Panc1 (cell line): Measurements from ENCODE around the gene KCTD5. TPM values are rescaled to one million over a fixed set of nuclear protein-coding genes. Genes with fewer than 3 reads are reported as not detected.

ENCODE experiments used
- ATAC-seq: fragments of 200-7000 bp; cut with Tn5 transposase; 2 replicates; pipeline ENCODE4 v1.9.1; 2020; ENCODE audit warnings: mild to moderate bottlenecking, moderate library complexity
- BruUV-seq: library from RNA; stranded (reverse); fragments of 400-500 nt; replicated peaks from 2 replicates; lab custom pipeline; 2021; lab: Mats Ljungman, UMichigan
- CTCF ChIA-PET: fragments of 300-600 bp; sonication (Branson Sonifier 250); formaldehyde crosslinking; loops from one replicate; lab custom pipeline; 2022; ENCODE audit warnings: antibody characterized with exemption; lab: Charles Lee
- POLR2A ChIA-PET: fragments of 300-600 bp; sonication (Branson Sonifier 250); formaldehyde crosslinking; loops from one replicate; lab custom pipeline; 2022; ENCODE audit warnings: antibody characterized with exemption; lab: Charles Lee
- DNase-seq: peaks from one replicate; pipeline ENCODE4 v3.0.0-alpha.2; 2010; ENCODE audit warnings: low read depth, low spot score
- H3K27ac ChIP-seq: 2 replicates; pipeline ENCODE4 v1.5.1; 2011; ENCODE audit warnings: mild to moderate bottlenecking, low read length, inconsistent platforms
- H3K27me3 ChIP-seq: fragments of 200-500 bp; sonication (Bioruptor generic); 2 replicates; pipeline ENCODE4 v1.6.0; 2014; ENCODE audit warnings: low read length, inconsistent platforms; ENCODE audit not compliant: control insufficient read depth, insufficient read depth
- H3K36me3 ChIP-seq: fragments of 200-500 bp; sonication (Bioruptor generic); 2 replicates; pipeline ENCODE4 v1.5.1; 2014; ENCODE audit warnings: inconsistent platforms, mild to moderate bottlenecking, low read length, moderate library complexity; ENCODE audit not compliant: control insufficient read depth, insufficient read depth
- H3K4me1 ChIP-seq: 2 replicates; pipeline ENCODE4 v1.5.1; 2011; ENCODE audit warnings: inconsistent platforms, mild to moderate bottlenecking, low read length, moderate library complexity; ENCODE audit not compliant: control insufficient read depth, insufficient read depth
- H3K4me3 ChIP-seq, 2 experiments: 2 replicates each; pipeline ENCODE4 v1.5.1; 2011 to 2012; ENCODE audit warnings: low read depth in 2 of 2, low read length in 2 of 2, mild to moderate bottlenecking in 2 of 2, inconsistent platforms in 1 of 2, moderate library complexity in 1 of 2
- H3K9me3 ChIP-seq: fragments of 200-500 bp; sonication (Bioruptor generic); 2 replicates; pipeline ENCODE4 v1.5.1; 2014; ENCODE audit warnings: low read depth, mild to moderate bottlenecking, inconsistent platforms, low read length, moderate library complexity; ENCODE audit not compliant: control insufficient read depth, insufficient read depth
- CTCF ChIP-seq: fragments of 450-650 bp; IDR thresholded peaks from 2 replicates; pipeline ENCODE4 v1.5.1; 2017; ENCODE audit warnings: mild to moderate bottlenecking
- POLR2AphosphoS5 ChIP-seq: IDR thresholded peaks from 2 replicates; pipeline ENCODE4 v1.6.1; 2012; ENCODE audit warnings: mild to moderate bottlenecking, low read depth, low read length, moderate library complexity
- REST ChIP-seq, 2 experiments: IDR thresholded peaks; 2 replicates each; pipeline ENCODE4 v1.6.1; 2011 to 2012; ENCODE audit warnings: low read depth in 2 of 2, control low read depth in 1 of 2, low read length in 1 of 2, mild to moderate bottlenecking in 1 of 2, moderate library complexity in 1 of 2; ENCODE audit not compliant: insufficient read depth in 1 of 2
- SIN3A ChIP-seq: IDR thresholded peaks from 2 replicates; pipeline ENCODE4 v1.6.1; 2012; ENCODE audit warnings: low read depth, mild to moderate bottlenecking, low read length, moderate library complexity, borderline replicate concordance; ENCODE audit not compliant: insufficient read depth
- TCF7L2 ChIP-seq: IDR thresholded peaks from 2 replicates; pipeline ENCODE4 v1.6.1; 2011; ENCODE audit warnings: mild to moderate bottlenecking, low read depth, low read length, inconsistent platforms
- in situ Hi-C: cut with HindIII; loops from 2 replicates; pipeline ENCODE4 v1.10.0; 2016; ENCODE audit warnings: low sequenced_read_pairs, low pct_unique_long_range_greater_than_20kb
- intact Hi-C: fragments of 100-400 bp; cut with micrococcal nuclease; formaldehyde crosslinking; loops from one replicate; pipeline ENCODE4 v1.10.0; 2022; ENCODE audit not compliant: unreplicated experiment
- total RNA-seq: library from RNA; stranded (reverse); gene quantifications from one replicate; pipeline ENCODE4 v1.2.1, GENCODE V29; 2021; ENCODE audit not compliant: unreplicated experiment

KCTD5 gene
- total RNA-seq, 1 experiment from 2014 or later: 61.1 TPM

GRCh38 chr16:2719328-2720063, 37.2 kb downstream of the KCTD5 start:
- ChIA-PET CTCF (interaction anchor here (0.6 kb wide), 1 partner anchor 200 kb away, joined by 3 read pairs; no protein-coding TSS in a partner anchor), POLR2A (no interaction called here)
- peak overlapping the region; percentile 82 for H3K27ac ChIP-seq
- H3K9me3 ChIP-seq: no peaks in the 10 kb centered on the region
- ATAC-seq (no peak), DNase-seq (no peak)
- H3K4me3 ChIP-seq: peak overlapping the region; percentile 52 to 57
- H3K4me1 ChIP-seq: peaks cover 21% of the 10 kb centered on the region
- H3K36me3 ChIP-seq: no peaks in the 10 kb centered on the region
- TF ChIP-seq TCF7L2 (no peak), REST (IDR thresholded peaks at IDR 0.05; ENCODE audit: insufficient read depth in 1 of 2, low read depth in 2 of 2, low read length in 1 of 2) (no peak), SIN3A (no peak), CTCF (no peak), POLR2AphosphoS5 (no peak)
- in situ Hi-C loops (no loop called here), intact Hi-C loops (no loop called here)
- BruUV-seq: no TSS peak
- H3K27me3 ChIP-seq: no peaks in the 10 kb centered on the region

- intact Hi-C loops: no loop called here
- peak within 1 kb of the TSS; percentile 52 to 57 for H3K4me3 ChIP-seq
- H3K4me1 ChIP-seq: peaks cover 21% of the 10 kb centered on the region
- no peaks in the 10 kb centered on the region for H3K36me3 ChIP-seq
- ChIA-PET POLR2A (no interaction called here), CTCF (interaction anchor here (0.6 kb wide), 1 partner anchor 440 kb away, joined by 7 read pairs; no protein-coding TSS in a partner anchor)
- in situ Hi-C loops: no loop called here
- H3K9me3 ChIP-seq: no peaks in the 10 kb centered on the region
- no peak; the same call in 1 of the 2 replicates for ATAC-seq
- BruUV-seq: no TSS peak
- no peak for DNase-seq
- TF ChIP-seq REST (IDR thresholded peaks at IDR 0.05; ENCODE audit: insufficient read depth in 1 of 2, low read depth in 2 of 2, low read length in 1 of 2): no peak
- no peak for TF ChIP-seq SIN3A
- TF ChIP-seq TCF7L2: no peak
- no peak for TF ChIP-seq CTCF
- no peak for TF ChIP-seq POLR2AphosphoS5
- no peaks in the 10 kb centered on the region for H3K27me3 ChIP-seq
- H3K27ac ChIP-seq: peak within 1 kb of the TSS; percentile 82
Observed at GRCh38 chr16:2720064-2720457, 37.7 kb downstream of the KCTD5 start, which contains the start of gene PRSS27. Gene PRSS27, minus strand, starts transcription at chr16:2720224. Its CDS starts 64 bp downstream, at chr16:2720160.
